DMS79 treated with DMSO at 0.1 percent for 48 hours (cell line): Measurements from ENCODE around the gene THAP3.
A peak's percentile ranks its signal among the peaks of the same experiment; 100 is the strongest.
"Not testable (repeated sequence)": the region's sequence is repeated elsewhere in the genome, so short reads cannot be mapped to it uniquely, and the experiment has no call there.

Source experiments
- DNase-seq: peaks from one replicate; lab custom pipeline; 2025; lab: John Stamatoyannopoulos, UW

Gene THAP3

DNA sequence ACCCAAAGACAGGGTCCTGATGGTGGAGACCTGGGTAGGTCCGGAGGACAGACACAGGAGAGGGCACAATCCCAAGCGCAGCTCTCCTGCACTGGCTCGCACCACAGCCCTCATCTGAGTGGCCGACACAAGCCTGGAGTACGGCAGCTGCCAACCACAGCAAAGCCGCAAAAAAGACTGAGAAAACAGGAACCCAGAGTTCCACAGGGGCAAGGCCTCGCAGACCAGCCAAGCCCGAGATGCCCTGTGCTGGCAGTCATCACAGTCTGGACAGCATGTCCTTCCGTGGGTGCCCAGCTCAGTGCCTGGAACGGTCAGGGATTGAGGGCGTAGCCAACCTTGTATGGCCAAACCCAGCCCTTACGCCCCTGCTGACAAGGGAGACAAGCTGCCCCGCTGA, 33.4 kb upstream of the THAP3 start:
- DNase-seq, result no peak

DNA sequence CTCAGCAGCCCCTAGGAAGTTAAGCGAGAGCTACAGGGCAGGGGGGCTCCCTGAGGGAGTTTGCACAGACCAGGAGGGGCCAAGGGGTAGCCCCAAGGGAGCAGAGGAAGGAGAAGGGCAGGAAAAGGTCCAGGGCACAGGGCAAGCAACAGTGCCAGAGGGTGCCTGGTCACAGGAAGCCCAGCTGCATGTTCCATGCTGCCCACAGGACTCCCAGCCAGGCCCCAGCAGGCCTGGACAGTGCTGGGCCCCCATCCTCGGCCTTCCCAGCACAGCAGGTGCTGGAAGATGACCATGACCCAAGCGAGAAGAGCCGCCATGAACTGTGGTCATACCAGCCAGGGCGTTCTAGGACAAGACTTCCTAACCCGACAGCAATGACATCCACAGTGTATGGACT, 33.0 kb upstream of the THAP3 start:
- no peak for DNase-seq

DNA sequence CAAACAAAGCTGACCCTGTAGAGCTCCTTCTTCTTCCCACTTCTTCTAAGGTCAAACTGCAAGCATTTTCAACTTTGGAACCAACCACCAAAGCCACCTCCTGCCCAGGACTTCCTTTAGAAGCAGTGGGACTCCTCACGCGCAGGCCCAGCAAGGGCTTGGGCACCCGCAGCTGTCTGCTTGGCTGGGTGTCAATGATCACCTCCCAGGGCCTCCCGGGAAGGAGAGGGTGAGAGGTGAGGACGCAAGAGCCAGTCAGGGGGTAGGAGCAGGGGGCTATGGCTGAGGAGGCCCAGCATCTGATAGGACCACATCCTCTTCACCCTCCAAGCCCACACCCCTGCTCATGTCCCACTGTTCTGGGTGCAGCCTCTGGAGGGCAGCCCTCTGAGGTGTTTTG, 32.2 kb upstream of the THAP3 start:
- DNase-seq, result no peak

DNA sequence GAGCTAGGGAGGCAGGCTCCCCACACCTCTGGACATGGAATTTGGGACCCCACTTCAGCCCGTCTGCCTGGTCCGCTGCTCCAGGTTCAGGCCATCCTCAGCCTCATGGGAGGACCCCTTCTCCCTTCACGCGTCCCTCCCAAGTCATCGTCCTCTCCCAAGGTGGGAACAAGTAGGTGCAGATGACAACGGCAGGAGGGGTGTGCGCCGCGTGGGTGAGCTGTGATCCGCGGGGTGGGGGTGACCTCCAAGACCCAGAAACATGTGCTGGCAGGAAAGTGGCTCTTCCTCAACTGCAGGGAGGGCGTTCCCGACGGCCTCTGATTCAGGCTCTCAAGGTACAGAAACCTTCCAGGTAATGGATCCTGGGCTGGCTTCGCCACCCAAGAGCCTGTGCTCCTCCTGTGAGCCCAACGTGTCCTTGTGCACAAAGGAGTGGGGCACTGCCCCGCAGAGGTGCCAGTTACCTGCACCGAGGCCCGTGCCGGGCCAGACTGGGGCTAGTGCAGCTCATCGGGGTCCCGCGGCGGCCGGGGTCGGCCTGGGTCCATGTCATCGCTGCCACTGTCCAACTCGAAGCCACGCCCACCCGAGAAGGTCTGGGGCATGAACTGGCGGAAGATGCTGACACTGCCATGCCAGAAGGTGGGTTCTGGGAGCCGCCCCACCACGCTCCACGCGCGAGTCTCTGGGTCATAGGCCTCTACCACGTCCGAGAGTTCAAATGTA, 31.6 kb upstream of the THAP3 start:
- DNase-seq, result no peak

GRCh38 chr1:6593810-6594209, 30.9 kb upstream of the THAP3 start:
- no peak for DNase-seq

DNA sequence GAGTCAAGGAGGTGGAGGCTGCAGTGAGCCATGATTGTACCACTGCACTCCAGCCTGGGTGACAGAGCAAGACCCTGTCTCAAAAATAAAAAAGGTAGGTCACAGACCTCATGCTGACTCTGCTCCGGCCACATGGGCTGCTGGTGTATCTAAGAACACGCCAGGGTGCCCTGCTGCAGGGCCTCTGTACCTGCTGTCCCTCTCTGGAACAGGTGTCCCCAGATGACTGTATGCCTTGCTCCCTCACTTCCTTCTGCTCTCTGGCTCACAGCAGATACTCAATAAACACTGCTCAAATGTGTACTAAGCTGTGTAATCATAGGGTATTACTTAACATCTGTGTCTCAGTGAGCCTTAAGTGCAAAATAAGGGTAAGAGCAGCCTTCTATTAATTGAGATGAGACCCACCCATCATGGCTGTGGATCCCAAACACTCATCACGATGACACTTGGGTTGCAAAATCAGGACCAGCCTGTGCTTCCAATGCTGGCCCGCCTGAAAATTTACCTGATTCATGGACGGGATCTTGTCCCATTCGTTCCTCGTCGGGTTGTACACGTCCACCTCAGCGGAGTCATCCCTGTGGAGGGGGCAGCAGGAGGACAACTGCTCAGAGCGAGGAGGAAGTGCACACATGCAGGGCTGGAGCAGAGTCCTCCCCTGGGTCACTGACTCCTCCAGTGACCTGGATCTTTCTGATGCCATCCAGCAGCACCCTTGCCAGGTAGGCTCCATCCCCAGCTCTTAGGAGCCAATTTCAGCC, 29.5 kb upstream of the THAP3 start:
- DNase-seq, result no peak

- no peak for DNase-seq
These were observed 28.3 kb upstream of the THAP3 start for GRCh38 chr1:6596351-6596750.

DNA sequence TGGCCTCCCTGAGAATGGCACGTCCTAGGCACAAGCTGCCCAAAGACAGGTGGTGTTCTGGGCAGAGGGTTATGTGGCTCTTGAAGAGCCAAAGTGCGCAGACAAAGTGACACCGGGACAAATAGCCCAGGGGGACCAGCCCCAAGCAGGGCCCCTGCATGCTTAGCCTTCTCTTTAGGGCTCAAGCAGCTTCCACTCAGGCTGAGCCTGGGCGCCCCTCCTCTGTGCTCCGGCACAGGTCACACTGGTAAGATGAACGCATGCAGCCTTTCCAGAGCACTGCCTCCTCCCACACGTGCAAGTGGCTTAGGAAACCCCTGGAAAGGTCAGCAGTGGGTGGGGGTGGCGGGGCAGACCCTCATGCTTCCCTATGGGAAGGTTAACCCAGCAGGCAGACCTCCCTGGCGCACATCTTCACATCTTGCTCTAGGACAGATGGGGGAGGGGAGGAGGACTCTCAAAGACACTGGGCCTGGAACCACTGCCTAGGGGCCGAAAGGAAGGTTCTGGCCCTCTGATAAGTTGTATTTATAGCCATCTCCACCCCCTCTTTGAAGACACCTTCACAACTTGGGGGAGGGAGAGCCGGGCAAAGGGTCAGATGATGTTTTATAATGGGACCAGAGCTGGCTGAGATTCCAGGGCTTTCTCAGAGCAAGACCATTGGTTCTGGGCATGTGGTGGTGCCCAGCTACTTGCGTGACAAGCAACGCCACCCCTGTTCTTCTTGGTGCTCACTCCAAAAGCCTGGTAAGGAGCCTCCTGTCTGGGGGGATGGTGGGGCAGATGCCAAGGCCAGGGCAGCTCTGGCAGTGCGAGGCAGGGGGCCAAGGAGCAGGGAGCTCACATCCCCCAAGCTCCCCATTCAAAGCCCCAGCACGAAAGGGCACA, 27.5 kb upstream of the THAP3 start:
- no peak for DNase-seq

DNA sequence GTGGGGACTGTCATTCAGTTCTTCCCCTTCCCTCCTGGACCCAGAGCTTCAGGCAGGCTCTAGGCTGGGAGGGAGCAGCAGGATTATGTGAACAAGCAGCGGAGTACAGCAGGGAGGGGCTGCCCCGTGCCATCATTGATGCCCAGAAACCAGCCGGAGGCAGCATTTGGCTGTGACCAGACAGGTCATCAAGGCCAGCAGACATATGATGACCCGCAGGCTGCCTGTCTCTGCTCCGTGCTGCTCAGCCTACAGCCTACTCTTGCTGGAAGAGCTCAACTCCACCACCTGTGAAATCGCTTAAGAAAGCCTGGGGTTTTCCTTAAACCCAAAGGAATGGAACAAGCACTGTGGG, 26.9 kb upstream of the THAP3 start:
- DNase-seq, result no peak

GRCh38 chr1:6599141-6599975, 25.3 kb upstream of the THAP3 start:
- no peak for DNase-seq

GRCh38 chr1:6599991-6600390, 24.7 kb upstream of the THAP3 start:
- DNase-seq, result not testable (repeated sequence)

DNA sequence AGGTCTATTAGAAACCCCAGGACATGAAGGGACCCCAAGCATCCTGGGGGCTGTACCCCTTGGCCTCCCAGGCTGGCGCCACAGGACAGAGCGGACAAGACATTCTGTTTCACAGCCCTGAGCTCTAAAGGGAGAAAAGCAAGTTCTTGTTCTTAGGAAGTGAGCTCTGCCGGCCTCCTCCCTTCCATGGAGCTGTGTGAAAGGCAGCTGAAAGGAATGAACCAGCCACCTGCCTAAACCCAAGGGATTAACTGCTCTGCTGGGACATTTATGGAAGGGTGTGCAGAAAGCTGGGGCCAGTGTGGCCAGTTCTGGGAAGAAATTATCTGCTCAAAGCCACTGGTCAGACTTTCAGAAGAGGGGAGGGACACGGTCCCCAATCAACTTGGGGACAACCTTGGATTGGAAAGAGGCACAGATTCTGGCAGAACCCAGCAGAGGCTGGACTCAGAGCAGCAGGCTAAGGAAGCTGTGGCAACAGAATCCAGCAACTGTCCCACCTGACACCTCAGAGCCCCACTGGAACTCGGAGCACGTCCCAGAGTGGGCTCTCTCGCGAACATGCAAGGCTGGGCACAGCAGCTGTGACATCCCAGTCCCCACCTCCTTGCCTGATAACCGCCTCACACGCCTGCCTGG, 24.1 kb upstream of the THAP3 start:
- no peak for DNase-seq

DNA sequence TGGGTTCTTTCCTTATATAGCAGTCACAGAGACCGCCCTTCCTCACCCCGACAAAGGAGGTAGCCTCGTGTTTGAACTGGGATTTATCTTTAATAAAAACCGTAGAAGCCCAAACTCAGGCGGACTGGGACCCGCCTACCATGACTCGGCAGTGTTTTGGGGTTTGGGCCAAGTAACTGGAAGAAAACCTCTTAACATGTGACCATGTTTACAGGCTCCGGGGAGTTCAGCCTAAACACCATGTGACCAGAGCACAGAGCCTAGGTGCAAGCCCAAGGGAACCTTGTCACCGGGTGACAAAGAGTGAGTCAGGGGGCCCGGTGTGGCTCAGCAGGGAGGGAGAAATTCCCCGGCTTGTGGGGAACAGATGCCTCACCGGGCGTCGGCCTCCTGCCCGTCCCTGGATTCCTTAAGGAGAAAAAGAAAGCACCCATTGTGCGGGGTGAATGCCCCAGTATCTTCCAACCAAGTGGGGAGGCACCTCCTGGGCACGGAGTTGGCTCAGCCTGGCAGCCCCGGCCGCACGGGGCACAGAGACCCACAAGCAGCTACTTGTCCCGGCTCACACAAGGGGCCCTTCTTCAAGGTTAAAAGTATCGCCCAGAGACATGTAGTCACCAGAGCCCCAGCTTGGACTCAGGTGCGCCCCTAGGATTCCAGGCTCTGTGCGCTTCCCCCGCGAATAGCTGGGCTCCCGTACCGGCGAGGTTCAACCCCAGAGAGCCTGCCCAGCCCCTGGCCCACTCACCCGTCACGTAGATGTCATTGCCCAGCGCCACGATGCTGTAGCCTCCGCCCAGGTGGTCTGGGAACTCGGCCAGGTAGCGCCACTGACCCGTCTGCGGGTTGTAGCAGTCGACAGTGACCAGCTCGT, 23.4 kb upstream of the THAP3 start:
- DNase-seq, result peak; percentile 31

DNA sequence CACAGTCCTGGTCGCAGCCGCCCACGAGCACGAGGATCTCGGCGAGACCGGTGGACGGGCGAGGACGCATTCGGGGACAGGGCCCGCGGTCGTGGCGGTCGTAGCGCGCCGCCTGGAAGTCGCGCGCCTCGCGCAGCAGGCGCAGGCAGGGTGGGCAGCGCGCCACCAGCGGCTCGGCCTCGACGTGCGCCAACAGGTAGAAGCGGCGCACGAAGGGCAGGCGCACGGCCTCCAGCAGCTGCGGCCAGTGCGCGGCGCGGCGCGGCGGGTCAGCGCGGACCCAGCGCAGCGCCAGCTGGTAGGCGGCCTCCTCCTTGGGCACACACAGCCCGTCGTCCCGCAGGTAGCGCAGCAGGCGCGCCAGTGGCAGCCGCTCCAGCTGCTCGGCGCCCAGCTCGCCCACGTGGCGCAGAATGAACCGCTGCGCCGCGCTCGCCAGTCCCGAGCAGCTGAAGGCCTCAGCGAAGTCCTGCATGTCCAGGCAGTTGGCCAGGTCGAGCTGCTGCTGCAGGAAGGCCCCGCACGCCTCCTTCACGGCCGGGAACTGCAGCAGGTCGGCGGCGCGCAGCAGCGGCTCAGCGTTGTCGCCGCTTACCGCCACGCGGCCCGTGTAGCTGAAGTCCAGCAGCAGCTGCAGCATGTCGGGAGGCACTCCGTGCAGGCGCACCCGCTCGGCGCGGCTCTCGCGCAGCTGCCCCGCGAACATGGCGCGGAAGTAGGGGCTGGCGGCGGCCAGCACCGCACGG, 22.6 kb upstream of the THAP3 start:
- DNase-seq, result no peak

DNA sequence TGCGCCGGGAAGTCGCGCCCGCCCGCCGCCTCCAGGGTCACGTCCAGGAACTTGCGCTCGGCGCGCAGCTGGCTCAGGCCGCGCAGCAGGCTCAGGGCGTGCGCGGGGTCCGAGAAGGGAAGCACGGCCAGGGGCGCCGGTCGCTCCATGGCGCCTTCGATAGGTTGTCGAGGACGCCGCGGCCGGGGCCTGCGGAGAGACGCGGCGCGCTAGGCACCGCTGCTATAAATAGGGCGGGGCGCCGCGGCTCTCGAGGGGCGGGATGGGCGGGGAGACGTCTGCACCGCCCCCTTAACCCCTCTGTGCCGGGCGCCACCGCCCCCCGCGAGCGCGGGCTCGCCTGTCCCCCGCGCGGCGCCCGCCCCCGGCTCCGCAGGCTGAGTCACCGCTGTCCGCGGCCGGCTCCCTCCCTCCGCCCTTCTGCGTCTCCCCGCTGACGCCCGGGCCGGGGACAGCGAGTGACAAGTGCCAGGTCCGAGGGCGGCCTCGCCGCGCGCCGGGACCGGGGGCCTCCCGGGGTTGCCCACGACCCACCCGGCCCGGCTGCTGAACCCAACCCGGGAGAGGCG, 21.9 kb upstream of the THAP3 start, which contains the start of gene KLHL21:
Gene KLHL21 (minus strand): TSS at position 201 of the 569 bp plus-strand sequence. CDS start 52 bp downstream, at position 149.
- peak; percentile 46 for DNase-seq

GRCh38 chr1:6603238-6603914, 21.3 kb upstream of the THAP3 start:
- no peak for DNase-seq

- DNase-seq, result no peak
These were observed 20.6 kb upstream of the THAP3 start for GRCh38 chr1:6603915-6604558.
